HG02759 (cell line): Measurements from ENCODE around the gene CNTN4.
"Not testable (repeated sequence)": the region's sequence is repeated elsewhere in the genome, so short reads cannot be mapped to it uniquely, and the experiment has no call there.

Source experiments
- ATAC-seq: cut with Tn5 transposase; IDR thresholded peaks from one replicate; pipeline ENCODE4 v1.9.1; 2021; ENCODE audit warnings: mild to moderate bottlenecking, moderate library complexity; ENCODE audit not compliant: unreplicated experiment

Gene CNTN4

DNA sequence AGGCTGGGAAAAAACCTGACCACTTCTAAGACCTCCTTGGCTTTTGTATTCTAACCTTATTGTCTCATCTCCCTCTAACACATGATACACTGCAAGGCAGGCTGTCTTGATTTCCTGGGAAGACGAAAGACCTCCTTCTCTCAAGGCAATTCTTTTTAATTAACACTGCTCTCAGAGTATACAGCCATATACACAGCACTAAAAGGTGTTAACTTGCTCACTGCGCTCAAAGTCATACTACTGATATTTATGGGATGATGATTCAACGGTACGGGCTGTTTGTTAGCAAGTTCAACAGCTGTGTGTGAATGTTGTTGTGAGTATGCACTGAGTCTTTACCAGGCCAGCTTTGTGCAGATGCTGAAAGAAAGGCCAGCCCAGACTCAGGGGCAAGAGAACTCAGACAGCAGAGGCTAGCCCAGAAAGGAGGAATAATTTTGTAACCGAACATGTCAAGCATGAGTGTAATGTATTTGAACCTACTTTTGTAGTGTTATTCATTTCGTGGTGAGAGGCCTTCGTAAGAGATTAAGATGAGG is 781.6 kb downstream of the CNTN4 start:
- ATAC-seq = no peak

DNA sequence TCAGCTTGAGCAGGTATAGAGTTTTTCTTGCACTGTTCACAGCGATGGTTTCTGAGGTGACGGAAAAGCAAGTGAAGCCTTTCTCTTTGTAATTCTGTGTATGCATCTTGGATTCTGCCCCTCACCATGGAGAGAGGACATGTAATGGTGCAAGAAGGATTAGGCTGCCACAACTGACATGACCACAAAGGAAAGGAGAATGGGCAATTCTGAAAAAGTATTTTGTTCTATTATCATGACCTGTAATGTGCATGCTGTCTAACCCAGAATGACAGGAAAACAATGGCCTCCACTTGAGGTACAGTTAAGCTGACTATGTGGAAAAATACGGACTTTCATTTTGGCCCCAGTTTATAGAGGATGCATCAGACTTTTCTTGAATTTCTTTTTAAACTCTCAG is 784.6 kb downstream of the CNTN4 start:
- no peak for ATAC-seq

DNA sequence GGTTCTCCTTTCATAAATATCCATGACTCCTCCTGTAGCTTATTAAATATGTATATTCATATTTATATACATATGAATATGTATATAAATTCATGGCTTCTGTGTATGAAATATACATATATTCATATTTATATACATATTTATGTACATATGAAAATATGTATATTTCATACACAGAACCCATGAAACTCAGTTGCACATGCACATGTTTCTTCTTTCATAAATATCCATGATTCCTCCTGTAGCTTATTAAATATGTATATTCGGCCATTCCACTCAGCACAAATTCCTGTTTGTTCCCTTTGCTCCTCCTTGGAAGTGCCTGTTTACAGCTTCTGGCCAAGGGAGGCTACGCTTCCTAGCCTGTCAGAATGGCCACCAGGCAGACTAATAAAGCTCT is 789.9 kb downstream of the CNTN4 start:
- no peak for ATAC-seq

- no peak for ATAC-seq
These were observed 791.1 kb downstream of the CNTN4 start for GRCh38 chr3:2889736-2890135.

DNA sequence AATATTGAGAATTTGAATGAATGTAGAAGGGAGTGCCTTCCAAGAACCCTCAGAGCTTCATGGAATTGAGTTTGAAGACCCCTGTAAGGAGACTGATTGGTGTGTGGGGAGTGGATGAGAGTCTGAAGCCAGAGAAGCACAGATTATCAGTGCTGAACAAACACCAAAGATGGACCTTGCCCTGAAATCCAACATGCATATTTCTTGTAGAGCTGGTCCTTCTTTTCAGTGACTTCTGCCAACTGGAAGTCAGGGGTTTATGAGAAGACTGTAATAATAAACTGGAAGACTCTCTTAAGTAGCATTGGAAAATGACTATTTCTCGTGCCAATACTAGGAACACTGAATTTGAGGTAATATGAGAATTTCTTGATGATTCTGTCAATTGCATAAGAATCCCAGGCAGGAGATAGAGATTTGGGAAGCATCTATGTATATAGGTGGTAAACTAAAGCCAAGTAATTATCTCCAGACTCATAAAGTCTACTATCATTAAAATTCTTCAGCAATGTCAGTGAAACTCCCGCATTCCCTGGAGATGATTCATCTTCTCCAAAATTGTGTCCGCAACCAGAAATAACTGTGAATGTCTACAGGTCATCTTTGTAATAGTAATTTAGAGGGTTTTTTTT is 797.8 kb downstream of the CNTN4 start:
- ATAC-seq = no peak

DNA sequence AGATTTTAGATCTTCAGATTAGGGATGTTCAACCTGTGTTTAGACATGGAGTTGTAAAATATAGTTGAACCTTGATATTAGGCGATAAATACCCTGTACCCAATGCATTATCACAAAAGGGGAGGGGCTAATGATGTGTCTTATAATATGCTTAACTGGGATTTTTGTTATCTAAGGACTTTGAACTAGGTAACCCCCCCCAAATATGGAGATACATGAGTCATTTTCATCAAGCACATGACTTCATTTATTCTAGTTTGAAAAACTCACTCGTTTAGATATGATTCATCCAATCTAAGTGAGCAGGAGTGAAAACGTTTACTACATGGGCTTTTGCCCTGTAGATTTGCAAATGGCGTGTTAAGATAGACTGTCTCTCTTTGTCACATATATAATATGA is 799.2 kb downstream of the CNTN4 start:
- no peak for ATAC-seq

DNA sequence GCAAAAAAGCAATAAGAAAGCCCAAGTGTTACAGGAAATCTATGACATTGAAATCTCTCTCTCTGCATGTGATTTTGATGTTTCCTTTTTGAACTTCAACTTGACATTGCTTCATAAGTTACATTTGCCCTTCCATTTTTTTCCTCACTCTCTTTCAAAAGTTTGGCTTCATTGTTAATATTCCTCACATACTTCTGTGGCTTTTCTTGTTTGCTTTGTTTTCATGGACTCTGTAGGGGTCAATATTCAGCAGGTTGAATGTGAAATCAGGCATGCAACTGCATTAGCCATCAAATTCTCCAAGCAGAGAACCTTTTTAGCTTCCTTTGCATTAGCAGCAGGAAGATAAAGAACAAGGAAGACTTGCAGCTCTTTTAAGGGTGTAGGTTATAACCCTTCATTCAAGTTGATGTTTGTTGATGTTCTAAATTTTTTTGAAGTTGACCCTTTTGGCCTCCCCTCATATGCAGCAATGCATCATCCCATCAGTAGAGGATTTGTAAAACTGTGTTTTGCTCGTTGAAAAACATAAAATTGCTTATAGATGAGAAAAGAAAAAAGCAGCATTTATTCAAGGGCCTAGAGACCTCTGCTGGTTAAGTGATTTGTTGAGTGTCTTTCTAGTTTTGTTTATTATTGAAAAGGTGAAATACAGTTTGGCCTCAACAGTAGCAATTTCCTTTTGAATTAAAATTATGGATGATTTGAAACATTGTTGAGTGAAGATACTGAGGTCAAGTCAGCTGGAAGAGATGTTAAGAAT is 800.1 kb downstream of the CNTN4 start:
- no peak for ATAC-seq

GRCh38 chr3:2904054-2904453 is 805.4 kb downstream of the CNTN4 start:
- no peak for ATAC-seq

- ATAC-seq = no peak
These were observed 810.2 kb downstream of the CNTN4 start for GRCh38 chr3:2908693-2909351.

DNA sequence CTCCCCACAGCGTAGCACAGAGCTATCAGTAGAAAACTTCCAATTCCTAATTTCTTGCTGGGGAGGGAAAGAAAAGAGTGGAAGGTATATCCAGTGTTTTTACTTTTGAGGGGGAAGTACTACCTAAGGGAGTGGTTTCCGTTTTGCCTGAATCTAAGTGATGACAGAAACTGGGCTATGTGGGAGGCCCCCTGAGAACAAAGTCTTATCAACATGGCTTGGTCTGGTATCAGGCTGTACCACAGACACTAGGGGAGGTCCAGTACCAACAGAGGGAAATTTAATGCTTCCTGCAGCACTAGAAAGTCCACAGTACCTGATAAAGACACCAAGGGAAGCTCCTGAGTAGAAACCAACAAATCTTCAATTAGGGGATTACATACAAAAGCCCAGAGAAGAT is 812.3 kb downstream of the CNTN4 start:
- ATAC-seq = no peak

DNA sequence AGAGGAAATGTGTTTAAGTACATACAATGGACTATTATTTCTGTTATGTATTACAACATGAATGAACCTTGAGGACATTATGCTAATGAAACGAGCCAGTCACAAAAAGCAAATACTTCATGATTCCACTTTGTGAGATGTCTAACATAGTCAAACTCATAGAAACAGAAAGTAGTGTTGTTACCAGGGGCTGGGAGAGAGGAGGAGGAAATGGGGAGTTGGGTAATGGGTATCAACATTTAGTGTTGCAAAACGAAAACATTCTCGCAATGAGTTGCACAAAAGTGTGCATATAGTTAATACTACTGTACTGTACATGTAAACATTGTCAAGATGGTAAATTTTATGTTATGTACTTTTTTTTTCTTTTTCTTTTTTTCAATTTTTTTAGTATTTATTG is 817.2 kb downstream of the CNTN4 start:
- no peak for ATAC-seq

DNA sequence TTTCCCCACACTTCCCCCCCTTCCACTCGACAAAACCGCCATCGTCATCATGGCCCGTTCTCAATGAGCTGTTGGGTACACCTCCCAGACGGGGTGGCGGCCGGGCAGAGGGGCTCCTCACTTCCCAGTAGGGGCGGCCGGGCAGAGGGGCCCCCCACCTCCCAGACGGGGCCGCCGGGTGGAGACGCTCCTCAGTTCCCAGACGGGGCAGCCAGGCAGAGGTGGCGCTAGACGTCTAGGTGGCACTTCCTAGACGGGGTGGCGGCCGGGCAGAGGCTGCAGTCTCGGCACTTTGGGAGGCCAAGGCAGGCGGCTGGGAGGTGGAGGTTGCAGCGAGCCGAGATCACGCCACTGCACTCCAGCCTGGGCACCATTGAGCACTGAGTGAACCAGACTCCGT is 818.0 kb downstream of the CNTN4 start:
- not testable (repeated sequence) for ATAC-seq

DNA sequence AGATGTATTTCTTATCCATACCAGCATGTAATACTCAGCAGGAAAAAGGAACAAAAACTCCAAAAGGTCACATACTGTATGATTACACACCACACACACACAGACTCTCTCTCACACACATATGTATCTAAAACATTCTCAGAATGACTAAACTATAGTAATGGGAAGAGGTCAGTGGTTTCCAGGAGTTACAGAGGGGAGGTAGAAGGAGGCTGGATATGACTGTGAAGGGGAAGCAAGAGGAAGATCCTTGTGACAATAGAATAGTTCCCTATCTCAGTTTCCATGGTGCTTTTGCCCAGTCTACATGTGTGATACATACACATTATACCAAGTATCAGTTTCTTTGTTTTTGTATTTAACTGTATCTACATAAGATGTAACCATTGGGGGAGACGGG is 821.4 kb downstream of the CNTN4 start:
- ATAC-seq = no peak

DNA sequence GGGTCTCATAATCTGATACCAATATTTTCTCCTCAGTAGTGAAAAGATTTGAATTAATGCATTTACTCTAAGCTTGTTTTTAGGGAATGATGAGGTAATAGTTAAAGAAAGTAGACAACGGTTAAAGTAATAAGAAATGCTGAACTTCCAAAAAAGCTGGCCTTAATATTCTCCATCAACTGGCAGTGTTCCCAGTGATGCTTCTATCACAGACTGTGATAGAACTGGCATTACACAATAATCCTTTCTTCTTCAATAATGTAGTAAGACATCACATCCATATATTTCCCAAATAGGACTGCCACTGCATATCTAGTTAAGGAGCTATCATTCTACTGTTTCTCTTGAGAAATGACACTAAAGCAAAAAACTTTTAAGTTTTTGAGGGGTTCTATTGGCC is 822.8 kb downstream of the CNTN4 start:
- ATAC-seq = no peak

DNA sequence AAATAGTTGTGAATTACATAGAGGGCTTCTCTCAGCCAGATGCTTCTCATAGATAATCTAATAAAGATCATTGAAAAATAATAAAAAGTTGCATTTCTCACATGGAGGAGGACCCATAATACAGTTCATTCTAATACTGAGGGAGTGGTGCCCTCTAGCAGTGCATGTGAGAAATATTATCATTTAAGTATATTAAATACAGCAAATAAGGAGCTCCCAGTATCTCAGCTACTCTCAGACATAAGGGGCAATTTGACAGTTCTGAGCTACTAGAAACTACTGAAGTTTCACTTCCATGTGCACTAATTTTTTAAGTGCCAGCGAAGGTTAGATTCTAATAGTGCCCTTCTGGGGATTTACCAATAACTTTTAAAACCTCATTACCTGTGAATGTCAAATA is 823.2 kb downstream of the CNTN4 start:
- ATAC-seq = peak; percentile 58

DNA sequence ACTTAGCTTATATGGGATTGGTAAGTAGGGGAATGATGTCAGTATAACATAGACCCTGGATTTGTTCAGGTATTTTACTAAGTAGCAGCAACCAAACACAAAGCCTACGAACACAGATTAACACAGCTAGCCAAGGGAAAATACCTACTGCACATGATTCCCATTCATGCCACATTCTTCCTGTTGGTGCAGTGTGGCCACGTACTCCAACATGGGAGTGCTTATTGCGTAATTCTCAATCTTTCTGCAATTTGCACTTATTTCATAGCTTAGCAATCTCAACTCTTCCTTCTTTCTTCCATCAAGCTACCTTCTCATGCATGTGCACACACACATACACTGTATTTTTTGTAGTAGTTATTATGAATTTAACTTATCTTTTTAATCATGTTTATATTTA is 824.7 kb downstream of the CNTN4 start:
- no peak for ATAC-seq

DNA sequence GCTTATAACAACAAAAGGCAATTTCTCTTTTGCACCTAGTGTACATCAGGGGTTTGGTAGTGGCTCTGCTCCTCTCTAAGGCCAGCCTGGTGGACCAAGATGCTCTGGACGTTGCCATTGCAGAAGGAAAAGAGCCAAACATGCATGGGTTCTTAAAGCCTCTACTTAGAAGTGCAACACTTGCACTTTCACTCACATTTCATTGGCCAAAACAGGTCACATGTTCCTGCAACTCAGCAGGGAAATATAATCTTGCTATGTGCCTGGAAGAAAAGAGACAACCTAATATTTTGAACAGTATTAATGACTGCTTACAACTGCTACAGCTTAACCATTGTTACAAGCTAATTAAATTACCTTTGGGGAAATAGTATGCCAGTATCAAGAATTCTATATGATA is 828.6 kb downstream of the CNTN4 start:
- no peak for ATAC-seq

DNA sequence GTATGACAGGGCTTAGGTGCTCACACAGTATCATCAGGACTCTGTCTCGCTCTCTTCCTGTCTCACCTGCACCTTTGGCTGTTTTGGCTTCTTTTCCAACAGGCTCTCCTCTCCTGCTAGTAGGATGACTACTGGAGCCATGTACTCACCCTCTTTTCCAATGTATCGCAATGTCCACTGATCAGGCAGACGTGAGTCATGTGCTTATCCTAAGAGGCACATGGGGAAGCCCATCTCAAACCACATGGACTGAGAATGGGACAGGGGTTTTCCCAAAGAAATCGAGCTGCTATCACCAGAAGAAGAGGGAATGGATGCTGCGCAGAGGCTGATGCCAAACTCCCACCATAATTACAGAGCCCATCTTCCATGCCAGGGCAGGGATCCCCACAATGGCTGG is 830.9 kb downstream of the CNTN4 start:
- ATAC-seq = no peak

DNA sequence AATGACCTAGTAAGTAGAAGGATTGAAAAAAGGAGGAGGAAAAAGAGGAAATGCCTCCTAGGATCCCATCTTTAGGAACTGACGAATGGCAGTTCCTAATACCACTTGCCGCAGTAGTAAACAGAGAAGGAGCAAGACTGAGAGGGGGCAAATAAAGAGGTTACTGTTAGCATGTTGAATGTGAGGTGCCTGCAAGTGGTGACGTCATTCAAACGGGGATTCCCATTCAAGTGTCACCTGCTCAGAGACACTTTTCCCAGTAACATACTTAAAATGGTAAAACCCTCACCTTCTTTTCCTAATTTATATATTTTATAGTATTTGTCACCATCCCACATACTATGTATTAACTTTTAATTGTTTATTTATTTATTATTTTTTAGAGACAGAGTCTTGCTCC is 832.6 kb downstream of the CNTN4 start:
- ATAC-seq = no peak

GRCh38 chr3:2934541-2934940 is 835.9 kb downstream of the CNTN4 start:
- no peak for ATAC-seq

GRCh38 chr3:2937055-2937454 is 838.4 kb downstream of the CNTN4 start:
- no peak for ATAC-seq

DNA sequence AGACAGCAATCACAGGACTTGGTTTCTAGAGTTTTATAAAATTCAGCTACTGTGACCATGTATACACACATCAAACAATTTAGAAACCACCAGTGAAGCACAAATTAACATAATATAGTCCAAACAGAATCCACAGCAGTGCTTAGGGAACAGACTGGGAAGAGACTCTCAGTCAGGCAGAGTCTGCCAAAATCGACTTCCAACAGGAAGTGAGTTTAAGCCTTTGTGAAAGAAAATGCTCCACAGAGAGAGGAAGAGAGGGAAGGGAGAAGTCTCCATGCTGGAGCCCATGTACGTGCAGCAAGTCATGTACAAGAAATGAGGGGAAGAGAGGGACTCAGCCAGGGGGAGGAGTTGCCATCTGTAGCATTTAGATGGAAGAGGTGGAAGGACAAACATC is 838.9 kb downstream of the CNTN4 start:
- no peak for ATAC-seq
